ENCODE data around the gene MOCS3. TPM values are rescaled to one million over a fixed set of nuclear protein-coding genes. Genes with fewer than 3 reads are reported as not detected.

The MOCS3 gene
- total RNA-seq, 1 experiment from 2014 or later, result 6.0 TPM

DNA sequence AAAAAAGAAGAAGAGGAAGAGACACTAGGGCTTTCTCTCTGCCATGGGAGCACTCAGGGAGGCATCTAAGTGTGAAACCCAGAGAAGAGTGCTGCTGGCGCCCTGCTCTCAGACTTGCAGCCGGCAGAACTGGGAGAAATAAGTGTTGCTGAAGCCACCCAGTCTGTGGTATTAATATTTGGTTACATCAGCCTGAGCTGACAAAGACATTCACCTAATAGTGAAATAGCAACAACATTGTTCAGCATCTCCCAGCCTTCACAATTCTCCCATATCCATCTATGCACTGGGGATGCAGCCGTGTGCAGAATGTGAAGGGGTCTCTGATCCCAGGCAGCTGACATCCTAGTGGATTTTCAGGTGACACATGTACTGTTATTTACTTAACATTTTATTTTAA, 52.3 kb downstream of the MOCS3 start (continued):
- TF ChIP-seq USF2 (CRISPR knock-in tag; IDR thresholded peaks at IDR 0.05), result no peak
- no peak for TF ChIP-seq MYBL2 (CRISPR knock-in tag; IDR thresholded peaks at IDR 0.05)
- TF ChIP-seq, protein P1, sequence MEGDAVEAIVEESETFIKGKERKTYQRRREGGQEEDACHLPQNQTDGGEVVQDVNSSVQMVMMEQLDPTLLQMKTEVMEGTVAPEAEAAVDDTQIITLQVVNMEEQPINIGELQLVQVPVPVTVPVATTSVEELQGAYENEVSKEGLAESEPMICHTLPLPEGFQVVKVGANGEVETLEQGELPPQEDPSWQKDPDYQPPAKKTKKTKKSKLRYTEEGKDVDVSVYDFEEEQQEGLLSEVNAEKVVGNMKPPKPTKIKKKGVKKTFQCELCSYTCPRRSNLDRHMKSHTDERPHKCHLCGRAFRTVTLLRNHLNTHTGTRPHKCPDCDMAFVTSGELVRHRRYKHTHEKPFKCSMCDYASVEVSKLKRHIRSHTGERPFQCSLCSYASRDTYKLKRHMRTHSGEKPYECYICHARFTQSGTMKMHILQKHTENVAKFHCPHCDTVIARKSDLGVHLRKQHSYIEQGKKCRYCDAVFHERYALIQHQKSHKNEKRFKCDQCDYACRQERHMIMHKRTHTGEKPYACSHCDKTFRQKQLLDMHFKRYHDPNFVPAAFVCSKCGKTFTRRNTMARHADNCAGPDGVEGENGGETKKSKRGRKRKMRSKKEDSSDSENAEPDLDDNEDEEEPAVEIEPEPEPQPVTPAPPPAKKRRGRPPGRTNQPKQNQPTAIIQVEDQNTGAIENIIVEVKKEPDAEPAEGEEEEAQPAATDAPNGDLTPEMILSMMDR (IDR thresholded peaks at IDR 0.05), result no peak
- TF ChIP-seq OVOL2 (CRISPR knock-in tag; IDR thresholded peaks at IDR 0.05; ENCODE audit: borderline replicate concordance), result no peak
- no peak for TF ChIP-seq ZNF396 (CRISPR knock-in tag; IDR thresholded peaks at IDR 0.05; ENCODE audit: borderline replicate concordance)
- TF ChIP-seq ZBTB43 (CRISPR knock-in tag; IDR thresholded peaks at IDR 0.05), result no peak

- Mint-ChIP-seq H3K36me3 (peaks cover 7% of the 10 kb centered on the region), H3K4me1 (peaks cover 21% of the 10 kb centered on the region), H3K9me3 (no peaks in the 10 kb centered on the region), H3K27me3 (ENCODE audit: low read depth) (no peaks in the 10 kb centered on the region), H3K4me3 (no peak overlapping the region), H3K27ac (no peak overlapping the region)
- ATAC-seq (no peak), DNase-seq (ENCODE audit: low spot score) (no peak)
- TF ChIP-seq FOXJ3 (CRISPR knock-in tag; IDR thresholded peaks at IDR 0.05; ENCODE audit: borderline replicate concordance) (no peak), MXD4 (CRISPR knock-in tag; IDR thresholded peaks at IDR 0.05; ENCODE audit: borderline replicate concordance) (no peak)
- ChIA-PET CTCF (interaction anchor here (5.4 kb wide), 1 partner anchor 22 kb away, joined by 101 read pairs; no protein-coding TSS in a partner anchor), POLR2A (no interaction called here)
Measured at GRCh38 chr20:51011479-51011878, 52.9 kb downstream of the MOCS3 start.

DNA sequence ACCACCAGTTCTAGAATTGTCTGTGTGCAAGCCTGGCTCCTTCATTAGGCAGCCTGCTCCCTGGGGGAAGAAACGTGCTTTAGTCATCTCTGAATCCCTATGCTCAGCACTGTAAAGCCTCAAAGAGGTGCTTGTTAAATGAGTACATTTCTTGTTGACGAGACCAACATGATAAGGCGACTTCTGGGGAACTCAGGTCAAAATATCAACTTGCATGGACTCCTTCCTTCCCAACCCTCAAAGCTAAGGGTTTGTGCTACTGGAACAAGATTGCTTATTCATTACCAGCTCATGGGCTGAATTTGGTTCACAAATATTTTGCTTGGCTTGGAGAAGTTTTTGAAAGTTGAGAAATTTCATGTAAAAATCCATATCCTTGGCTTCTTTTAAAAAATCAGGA, 53.7 kb downstream of the MOCS3 start:
- Mint-ChIP-seq H3K9me3 (no peaks in the 10 kb centered on the region), H3K4me3 (no peak overlapping the region), H3K36me3 (peaks cover 9% of the 10 kb centered on the region), H3K4me1 (peaks cover 23% of the 10 kb centered on the region), H3K27me3 (ENCODE audit: low read depth) (no peaks in the 10 kb centered on the region), H3K27ac (no peak overlapping the region)
- ChIA-PET POLR2A (no interaction called here), CTCF (interaction anchor here (1.2 to 5.4 kb wide), 2 partner anchors 23 to 306 kb away, joined by 3 to 101 read pairs; no protein-coding TSS in a partner anchor)
- DNase-seq (ENCODE audit: low spot score) (no peak), ATAC-seq (no peak)
- TF ChIP-seq ZNF425 (CRISPR knock-in tag; conservative IDR thresholded peaks at IDR 0.05) (no peak), ZNF317 (CRISPR knock-in tag; IDR thresholded peaks at IDR 0.05; ENCODE audit: borderline replicate concordance, low read depth) (no peak), CBFB (CRISPR knock-in tag; IDR thresholded peaks at IDR 0.05; ENCODE audit: low read depth) (no peak), CDX4 (CRISPR knock-in tag; IDR thresholded peaks at IDR 0.05; ENCODE audit: borderline replicate concordance) (no peak), IRF1 (CRISPR knock-in tag; IDR thresholded peaks at IDR 0.05) (no peak), ZNF263 (CRISPR knock-in tag; IDR thresholded peaks at IDR 0.05; ENCODE audit: low read depth) (no peak), OVOL2 (CRISPR knock-in tag; IDR thresholded peaks at IDR 0.05; ENCODE audit: borderline replicate concordance) (no peak), RORB (CRISPR knock-in tag; IDR thresholded peaks at IDR 0.05) (no peak)
- TF ChIP-seq, protein P2, sequence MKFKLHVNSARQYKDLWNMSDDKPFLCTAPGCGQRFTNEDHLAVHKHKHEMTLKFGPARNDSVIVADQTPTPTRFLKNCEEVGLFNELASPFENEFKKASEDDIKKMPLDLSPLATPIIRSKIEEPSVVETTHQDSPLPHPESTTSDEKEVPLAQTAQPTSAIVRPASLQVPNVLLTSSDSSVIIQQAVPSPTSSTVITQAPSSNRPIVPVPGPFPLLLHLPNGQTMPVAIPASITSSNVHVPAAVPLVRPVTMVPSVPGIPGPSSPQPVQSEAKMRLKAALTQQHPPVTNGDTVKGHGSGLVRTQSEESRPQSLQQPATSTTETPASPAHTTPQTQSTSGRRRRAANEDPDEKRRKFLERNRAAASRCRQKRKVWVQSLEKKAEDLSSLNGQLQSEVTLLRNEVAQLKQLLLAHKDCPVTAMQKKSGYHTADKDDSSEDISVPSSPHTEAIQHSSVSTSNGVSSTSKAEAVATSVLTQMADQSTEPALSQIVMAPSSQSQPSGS (CRISPR knock-in tag; IDR thresholded peaks at IDR 0.05; ENCODE audit: borderline replicate concordance, low read depth), result no peak
- TF ChIP-seq, protein P3, sequence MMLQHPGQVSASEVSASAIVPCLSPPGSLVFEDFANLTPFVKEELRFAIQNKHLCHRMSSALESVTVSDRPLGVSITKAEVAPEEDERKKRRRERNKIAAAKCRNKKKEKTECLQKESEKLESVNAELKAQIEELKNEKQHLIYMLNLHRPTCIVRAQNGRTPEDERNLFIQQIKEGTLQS (CRISPR knock-in tag; conservative IDR thresholded peaks at IDR 0.05), result no peak
- TF ChIP-seq, protein P4, sequence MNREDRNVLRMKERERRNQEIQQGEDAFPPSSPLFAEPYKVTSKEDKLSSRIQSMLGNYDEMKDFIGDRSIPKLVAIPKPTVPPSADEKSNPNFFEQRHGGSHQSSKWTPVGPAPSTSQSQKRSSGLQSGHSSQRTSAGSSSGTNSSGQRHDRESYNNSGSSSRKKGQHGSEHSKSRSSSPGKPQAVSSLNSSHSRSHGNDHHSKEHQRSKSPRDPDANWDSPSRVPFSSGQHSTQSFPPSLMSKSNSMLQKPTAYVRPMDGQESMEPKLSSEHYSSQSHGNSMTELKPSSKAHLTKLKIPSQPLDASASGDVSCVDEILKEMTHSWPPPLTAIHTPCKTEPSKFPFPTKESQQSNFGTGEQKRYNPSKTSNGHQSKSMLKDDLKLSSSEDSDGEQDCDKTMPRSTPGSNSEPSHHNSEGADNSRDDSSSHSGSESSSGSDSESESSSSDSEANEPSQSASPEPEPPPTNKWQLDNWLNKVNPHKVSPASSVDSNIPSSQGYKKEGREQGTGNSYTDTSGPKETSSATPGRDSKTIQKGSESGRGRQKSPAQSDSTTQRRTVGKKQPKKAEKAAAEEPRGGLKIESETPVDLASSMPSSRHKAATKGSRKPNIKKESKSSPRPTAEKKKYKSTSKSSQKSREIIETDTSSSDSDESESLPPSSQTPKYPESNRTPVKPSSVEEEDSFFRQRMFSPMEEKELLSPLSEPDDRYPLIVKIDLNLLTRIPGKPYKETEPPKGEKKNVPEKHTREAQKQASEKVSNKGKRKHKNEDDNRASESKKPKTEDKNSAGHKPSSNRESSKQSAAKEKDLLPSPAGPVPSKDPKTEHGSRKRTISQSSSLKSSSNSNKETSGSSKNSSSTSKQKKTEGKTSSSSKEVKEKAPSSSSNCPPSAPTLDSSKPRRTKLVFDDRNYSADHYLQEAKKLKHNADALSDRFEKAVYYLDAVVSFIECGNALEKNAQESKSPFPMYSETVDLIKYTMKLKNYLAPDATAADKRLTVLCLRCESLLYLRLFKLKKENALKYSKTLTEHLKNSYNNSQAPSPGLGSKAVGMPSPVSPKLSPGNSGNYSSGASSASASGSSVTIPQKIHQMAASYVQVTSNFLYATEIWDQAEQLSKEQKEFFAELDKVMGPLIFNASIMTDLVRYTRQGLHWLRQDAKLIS (CRISPR knock-in tag; IDR thresholded peaks at IDR 0.05; ENCODE audit: borderline replicate concordance), result no peak

All from WTC11 (cell line).